OCI-LY7 (cell line): ENCODE data around the gene RSPH6A. TPM values are rescaled to one million over a fixed set of nuclear protein-coding genes. Genes with fewer than 3 reads are reported as not detected.

ENCODE experiments used
- BruUV-seq: library from RNA; stranded (reverse); fragments of 400-500 nt; replicated peaks from 2 replicates; lab custom pipeline; 2021; lab: Mats Ljungman, UMichigan
- CTCF ChIA-PET: fragments of 300-600 bp; sonication (Branson Sonifier 250); formaldehyde crosslinking; loops from one replicate; lab custom pipeline; 2022; ENCODE audit warnings: antibody characterized with exemption; ENCODE audit not compliant: unreplicated experiment; lab: Charles Lee
- POLR2A ChIA-PET: fragments of 300-600 bp; sonication (Branson Sonifier 250); formaldehyde crosslinking; loops from one replicate; lab custom pipeline; 2022; ENCODE audit warnings: antibody characterized with exemption; lab: Charles Lee
- DNase-seq: peaks from one replicate; pipeline ENCODE4 v3.0.0-alpha.2; 2015; ENCODE audit warnings: low spot score
- H2AFZ ChIP-seq: fragments of 200-600 bp; sonication (generic), shearing (Covaris generic); 2 replicates; pipeline ENCODE4 v1.6.1; 2014; ENCODE audit warnings: mild to moderate bottlenecking, antibody characterized with exemption, low read length, moderate library complexity
- H3K27ac ChIP-seq: fragments of 200-600 bp; sonication (generic); 2 replicates; pipeline ENCODE4 v1.5.1; 2014; ENCODE audit warnings: mixed run types, low read depth, mild to moderate bottlenecking, moderate library complexity, low read length, inconsistent platforms; ENCODE audit not compliant: poor library complexity, severe bottlenecking
- H3K36me3 ChIP-seq: fragments of 200-600 bp; sonication (generic); 2 replicates; pipeline ENCODE4 v1.6.1; 2014; ENCODE audit warnings: mild to moderate bottlenecking, antibody characterized with exemption, low read length, moderate library complexity, mixed read lengths; ENCODE audit not compliant: insufficient read depth
- H3K4me1 ChIP-seq: fragments of 200-600 bp; sonication (generic); 2 replicates; pipeline ENCODE4 v1.5.1; 2014; ENCODE audit warnings: mild to moderate bottlenecking, low read length; ENCODE audit not compliant: insufficient read depth, poor library complexity, severe bottlenecking
- H3K4me2 ChIP-seq: fragments of 200-600 bp; sonication (generic); 2 replicates; pipeline ENCODE4 v1.6.1; 2014; ENCODE audit warnings: mild to moderate bottlenecking, low read length
- H3K4me3 ChIP-seq: fragments of 200-600 bp; sonication (generic); 2 replicates; pipeline ENCODE4 v1.5.1; 2014; ENCODE audit warnings: mild to moderate bottlenecking, low read depth, low read length; ENCODE audit not compliant: poor library complexity, severe bottlenecking
- H3K79me2 ChIP-seq: fragments of 200-600 bp; sonication (generic); 2 replicates; pipeline ENCODE4 v1.6.1; 2016; ENCODE audit warnings: low read depth, mild to moderate bottlenecking, low read length, moderate library complexity, mixed read lengths; ENCODE audit not compliant: insufficient read depth
- H3K9me2 ChIP-seq: fragments of 200-600 bp; sonication (generic); 2 replicates; pipeline ENCODE4 v1.6.1; 2016; ENCODE audit warnings: mild to moderate bottlenecking, low read length, mixed read lengths; ENCODE audit not compliant: insufficient read depth
- H3K9me3 ChIP-seq: fragments of 200-600 bp; sonication (generic); 2 replicates; pipeline ENCODE4 v1.6.1; 2014; ENCODE audit warnings: mild to moderate bottlenecking, mixed run types, low read length, mixed read lengths
- H4K20me1 ChIP-seq: fragments of 200-600 bp; sonication (generic); 2 replicates; pipeline ENCODE4 v1.6.1; 2014; ENCODE audit warnings: mild to moderate bottlenecking, antibody characterized with exemption, low read length, moderate library complexity, mixed read lengths; ENCODE audit not compliant: insufficient read depth
- EZH2phosphoT487 ChIP-seq: fragments of 200-600 bp; sonication (generic); IDR thresholded peaks from 2 replicates; pipeline ENCODE4 v1.6.1; 2018; ENCODE audit warnings: low read depth, borderline replicate concordance, mild to moderate bottlenecking, mixed run types, antibody characterized with exemption, low read length, moderate library complexity, mixed read lengths
- intact Hi-C: fragments of 100-400 bp; cut with micrococcal nuclease; formaldehyde crosslinking; loops from one replicate; pipeline ENCODE4 v1.10.0; 2022; ENCODE audit not compliant: unreplicated experiment
- total RNA-seq, 2 experiments: library from RNA; depleted of rRNA in 1 of 2; stranded (reverse); fragments of >200 nt in 1 of 2; shearing (Covaris generic) in 1 of 2; gene quantifications; 2 replicates each; pipeline ENCODE4 v1.2.3, GENCODE V29; 2014 to 2022
- TF ChIP-seq, protein P1 (sequence below): fragments of 200-600 bp; sonication (generic); conservative IDR thresholded peaks from 2 replicates; pipeline ENCODE4 v1.5.1; 2014; ENCODE audit warnings: mild to moderate bottlenecking, antibody characterized with exemption, low read length, moderate library complexity, mixed read lengths

Gene RSPH6A
- total RNA-seq, 2 experiments from 2014 or later: 0.16 to 0.72 TPM

DNA sequence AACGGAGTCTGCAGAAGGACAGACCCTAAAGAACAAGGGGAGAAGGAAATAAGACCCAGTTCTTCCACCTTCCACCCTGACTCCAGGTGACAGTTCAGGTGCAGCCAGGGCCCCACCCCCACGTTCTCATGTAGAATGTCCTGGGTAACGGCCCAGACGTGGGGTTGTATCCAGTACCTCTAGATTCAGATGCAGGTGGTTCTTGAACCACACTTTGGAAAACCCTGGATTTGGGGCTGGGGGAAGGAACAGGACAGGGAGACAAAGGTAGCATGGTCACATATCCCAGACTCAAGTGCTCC, 35.0 kb downstream of the RSPH6A start:
- no peak overlapping the region for H2AFZ ChIP-seq
- H3K4me1 ChIP-seq: peaks cover 12% of the 10 kb centered on the region
- no peaks in the 10 kb centered on the region for H3K9me2 ChIP-seq
- H3K79me2 ChIP-seq: no peaks in the 10 kb centered on the region
- TF ChIP-seq EZH2phosphoT487: no peak
- TF ChIP-seq, protein P1, sequence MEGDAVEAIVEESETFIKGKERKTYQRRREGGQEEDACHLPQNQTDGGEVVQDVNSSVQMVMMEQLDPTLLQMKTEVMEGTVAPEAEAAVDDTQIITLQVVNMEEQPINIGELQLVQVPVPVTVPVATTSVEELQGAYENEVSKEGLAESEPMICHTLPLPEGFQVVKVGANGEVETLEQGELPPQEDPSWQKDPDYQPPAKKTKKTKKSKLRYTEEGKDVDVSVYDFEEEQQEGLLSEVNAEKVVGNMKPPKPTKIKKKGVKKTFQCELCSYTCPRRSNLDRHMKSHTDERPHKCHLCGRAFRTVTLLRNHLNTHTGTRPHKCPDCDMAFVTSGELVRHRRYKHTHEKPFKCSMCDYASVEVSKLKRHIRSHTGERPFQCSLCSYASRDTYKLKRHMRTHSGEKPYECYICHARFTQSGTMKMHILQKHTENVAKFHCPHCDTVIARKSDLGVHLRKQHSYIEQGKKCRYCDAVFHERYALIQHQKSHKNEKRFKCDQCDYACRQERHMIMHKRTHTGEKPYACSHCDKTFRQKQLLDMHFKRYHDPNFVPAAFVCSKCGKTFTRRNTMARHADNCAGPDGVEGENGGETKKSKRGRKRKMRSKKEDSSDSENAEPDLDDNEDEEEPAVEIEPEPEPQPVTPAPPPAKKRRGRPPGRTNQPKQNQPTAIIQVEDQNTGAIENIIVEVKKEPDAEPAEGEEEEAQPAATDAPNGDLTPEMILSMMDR: no peak
- no peak overlapping the region for H3K4me3 ChIP-seq
- BruUV-seq: no TSS peak
- peaks cover 7% of the 10 kb centered on the region; the same call in 1 of the 2 replicates for H3K36me3 ChIP-seq
- DNase-seq: no peak
- intact Hi-C loops: no loop called here
- H4K20me1 ChIP-seq: no peaks in the 10 kb centered on the region; the same call in 1 of the 2 replicates
- POLR2A ChIA-PET: no interaction called here
- CTCF ChIA-PET: no interaction called here
- H3K27ac ChIP-seq: no peak overlapping the region
- H3K9me3 ChIP-seq: no peaks in the 10 kb centered on the region
- no peak overlapping the region for H3K4me2 ChIP-seq

DNA sequence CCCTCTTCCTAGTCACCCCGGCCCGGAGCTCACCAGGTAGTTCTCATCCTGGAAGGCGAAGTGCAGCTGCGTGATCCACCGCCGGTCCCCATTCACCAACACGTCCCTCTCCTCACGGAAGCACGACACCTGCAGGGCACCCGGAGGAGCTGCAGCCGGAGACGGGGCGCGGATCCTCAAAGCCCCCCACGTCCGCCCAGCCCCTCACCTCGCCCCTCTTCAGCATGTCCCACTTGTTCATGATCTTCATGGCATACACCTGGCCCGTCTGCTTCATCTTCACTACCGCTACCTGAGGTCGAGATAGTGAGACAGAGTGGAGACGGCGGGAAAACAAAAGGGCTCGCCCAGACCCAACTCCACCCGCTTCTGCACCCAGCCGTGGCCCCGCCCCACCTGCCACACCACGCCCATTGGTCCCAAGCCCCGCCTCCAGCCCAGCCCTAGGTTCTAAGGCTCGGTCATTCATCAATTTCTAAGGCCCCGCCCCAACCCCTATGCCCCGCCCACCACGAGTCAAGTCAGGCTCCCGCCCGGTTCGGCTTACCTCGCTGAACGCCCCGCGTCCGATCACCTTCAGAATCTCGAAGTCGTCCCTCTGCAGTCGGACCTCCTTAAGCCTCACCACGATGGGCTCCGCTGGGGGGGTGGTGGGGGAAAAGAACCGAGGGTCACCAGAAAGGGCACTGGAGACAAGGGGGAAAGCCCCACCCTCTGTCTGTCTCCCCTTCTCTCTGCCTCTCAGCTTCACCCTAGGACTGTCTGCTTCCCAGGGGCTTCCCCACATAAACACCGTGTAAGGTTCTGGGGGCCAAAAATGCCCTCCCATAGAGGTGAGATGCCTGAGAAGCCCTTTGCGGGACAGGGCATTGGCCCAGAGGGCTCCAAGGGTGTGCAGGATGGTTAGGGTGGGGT, 35.6 kb downstream of the RSPH6A start:
- Histone ChIP-seq H3K9me3 (no peaks in the 10 kb centered on the region), H2AFZ (no peak overlapping the region), H3K4me2 (peak overlapping the region; percentile 67), H3K4me3 (peak overlapping the region; percentile 51), H3K27ac (no peak overlapping the region), H3K9me2 (no peaks in the 10 kb centered on the region), H3K79me2 (no peaks in the 10 kb centered on the region), H4K20me1 (no peaks in the 10 kb centered on the region; the same call in 1 of the 2 replicates), H3K4me1 (peaks cover 12% of the 10 kb centered on the region), H3K36me3 (peaks cover 7% of the 10 kb centered on the region; the same call in 1 of the 2 replicates)
- CTCF ChIA-PET: interaction anchor here (0.6 to 1.1 kb wide), 2 partner anchors 10 to 52 kb away, joined by 3 read pairs; partner anchors contain the start of gene SIX5
- POLR2A ChIA-PET: interaction anchor here (0.5 to 0.6 kb wide), 2 partner anchors 49 to 114 kb away, joined by 3 to 6 read pairs; no protein-coding TSS in a partner anchor
- DNase-seq: peak; percentile 86
- TF ChIP-seq EZH2phosphoT487: no peak
- TF ChIP-seq, protein P1: peak; percentile 90
- BruUV-seq: no TSS peak
- intact Hi-C loops: loop anchor here (1.0 kb wide), 1 partner anchor 9 kb away; no protein-coding TSS in a partner anchor
